ENCODE measurements around the gene KLHL15. TPM values are rescaled to one million over a fixed set of nuclear protein-coding genes. Genes with fewer than 3 reads are reported as not detected.

Gene KLHL15
- total and polyA plus RNA-seq, 8 donors = 5.8 to 15.1 (median 13.9) TPM

- intact Hi-C loops (cut with DNase I) = no loop called here
- Histone ChIP-seq H3K4me1 (no peaks in the 10 kb centered on the region), H3K27me3 (peaks cover 0 to 7% of the 10 kb centered on the region in 2 donors), H3K9me3 (no peaks in the 10 kb centered on the region), H3K27ac (no peak overlapping the region), H3K36me3 (no peaks in the 10 kb centered on the region), H3K4me3 (no peak overlapping the region)
- DNase-seq (no peak), ATAC-seq (no peak)
- no peak for TF ChIP-seq CTCF (IDR thresholded peaks at IDR 0.05)
Measured at GRCh38 chrX:23999671-24000070, 27.3 kb downstream of the KLHL15 start.

- DNase-seq = no peak
Measured at GRCh38 chrX:23993012-23993633, 33.9 kb downstream of the KLHL15 start.

GRCh38 chrX:23992431-23992830 is 34.6 kb downstream of the KLHL15 start:
- peaks cover 0 to 6% of the 10 kb centered on the region in 2 donors for H3K27me3 ChIP-seq
- TF ChIP-seq CTCF (IDR thresholded peaks at IDR 0.05) = no peak
- ATAC-seq (no peak), DNase-seq (no peak)
- H3K36me3 ChIP-seq = peaks cover 0 to 13% of the 10 kb centered on the region in 2 donors
- H3K9me3 ChIP-seq = no peaks in the 10 kb centered on the region
- intact Hi-C loops (cut with DNase I) = no loop called here
- H3K4me3 ChIP-seq = no peak overlapping the region
- no peaks in the 10 kb centered on the region for H3K4me1 ChIP-seq
- no peak overlapping the region for H3K27ac ChIP-seq

More at GRCh38 chrX:23993012-23993633, 33.9 kb downstream of the KLHL15 start:
- ATAC-seq = no peak
- peaks cover 0 to 6% of the 10 kb centered on the region in 2 donors for H3K27me3 ChIP-seq
- no peak for TF ChIP-seq CTCF (IDR thresholded peaks at IDR 0.05)
- H3K4me1 ChIP-seq = no peaks in the 10 kb centered on the region
- H3K27ac ChIP-seq = no peak overlapping the region
- no peak overlapping the region for H3K4me3 ChIP-seq
- peaks cover 0 to 7% of the 10 kb centered on the region in 2 donors for H3K36me3 ChIP-seq
- H3K9me3 ChIP-seq = no peaks in the 10 kb centered on the region
- intact Hi-C loops (cut with DNase I) = no loop called here

- H3K27me3 ChIP-seq = peaks cover 0 to 9% of the 10 kb centered on the region in 2 donors
- ATAC-seq = no peak
- H3K9me3 ChIP-seq = no peaks in the 10 kb centered on the region
- no peak for DNase-seq
- H3K36me3 ChIP-seq = peaks cover 0 to 14% of the 10 kb centered on the region in 2 donors
- TF ChIP-seq CTCF (IDR thresholded peaks at IDR 0.05) = no peak
- intact Hi-C loops (cut with DNase I) = no loop called here
- no peaks in the 10 kb centered on the region for H3K4me1 ChIP-seq
- H3K27ac ChIP-seq = no peak overlapping the region
- no peak overlapping the region for H3K4me3 ChIP-seq
Measured at GRCh38 chrX:23990455-23990854, 36.5 kb downstream of the KLHL15 start.

GRCh38 chrX:23989689-23990088 is 37.3 kb downstream of the KLHL15 start:
- no peak for DNase-seq
- Histone ChIP-seq H3K27me3 (peaks cover 0 to 9% of the 10 kb centered on the region in 2 donors), H3K27ac (no peak overlapping the region), H3K36me3 (peaks cover 0 to 14% of the 10 kb centered on the region in 2 donors), H3K4me3 (no peak overlapping the region), H3K4me1 (no peaks in the 10 kb centered on the region), H3K9me3 (no peaks in the 10 kb centered on the region)
- no peak for TF ChIP-seq CTCF (IDR thresholded peaks at IDR 0.05)
- ATAC-seq = no peak
- intact Hi-C loops (cut with DNase I) = no loop called here

Measured in left lung (tissue), 10 donors.